Hypothalamus (tissue), 51 donors: ENCODE data around the gene HNRNPR.
"Not testable (repeated sequence)": the region's sequence is repeated elsewhere in the genome, so short reads cannot be mapped to it uniquely, and the experiment has no call there.

Experiments used
- DNase-seq, 51 donors: peaks; one replicate each; lab custom pipeline; 2025; lab: John Stamatoyannopoulos, UW

The HNRNPR gene

GRCh38 chr1:23344111-23344986 lies at the start of gene HNRNPR:
TSS of gene HNRNPR (minus strand) at chr1:23344284. CDS start at chr1:23341008, 3,276 bp downstream.
- DNase-seq = peak; percentile 89 to 100 (median 99)

- peak in 1 of 51 donors; percentile 9 for DNase-seq
These were observed 49.6 kb upstream of the HNRNPR start for GRCh38 chr1:23393706-23394105.

DNA sequence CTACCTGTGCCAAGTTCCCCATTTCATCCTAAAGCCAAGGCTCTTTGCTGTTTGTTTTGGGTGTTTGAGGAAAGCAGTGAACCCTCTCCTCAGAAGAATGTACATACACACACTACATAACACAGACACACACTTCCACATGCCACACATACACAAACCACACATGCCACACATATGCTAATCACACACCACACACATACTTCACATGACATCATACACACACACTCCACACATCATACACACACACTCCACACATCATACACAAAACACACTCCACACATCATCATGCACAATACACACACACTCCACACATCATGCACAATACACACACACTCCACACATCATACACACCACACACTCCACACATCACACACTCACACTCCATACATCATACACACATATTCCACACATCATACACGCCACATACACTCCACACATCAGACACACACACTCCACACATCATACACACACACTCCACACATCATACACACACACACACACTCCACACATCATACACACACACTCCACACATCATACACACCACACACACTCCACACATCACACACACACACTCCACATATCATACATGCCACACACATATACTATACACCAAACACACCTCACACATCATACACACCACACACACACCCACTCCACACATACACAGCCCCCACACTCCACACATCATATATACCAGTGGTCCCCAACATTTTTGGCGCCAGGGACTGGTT lies 48.2 kb upstream of the HNRNPR start:
- no peak for DNase-seq

DNA sequence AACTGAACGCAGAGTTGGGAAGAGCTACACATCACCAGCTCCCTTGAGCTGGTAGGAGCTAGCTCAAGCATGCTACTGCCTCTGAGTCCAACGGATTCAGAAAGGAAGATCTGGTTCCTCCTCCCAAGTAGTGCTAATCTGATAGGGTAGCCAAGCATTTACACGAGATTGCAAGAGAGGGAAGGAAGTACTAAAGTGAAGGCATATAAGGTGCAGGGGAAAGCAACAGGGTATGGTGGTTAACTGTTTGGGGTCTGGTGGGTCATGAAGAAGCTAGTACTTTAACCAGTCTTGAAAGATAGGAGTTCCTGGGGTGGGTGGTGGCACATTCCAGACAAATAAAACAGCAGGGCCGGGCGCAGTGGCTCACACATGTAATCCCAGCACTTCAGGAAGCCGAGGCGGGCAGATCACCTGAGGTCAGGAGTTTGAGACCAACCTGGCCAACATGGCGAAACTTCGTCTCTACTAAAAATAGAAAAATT lies 45.8 kb upstream of the HNRNPR start:
- no peak for DNase-seq

GRCh38 chr1:23387494-23387893 lies 43.4 kb upstream of the HNRNPR start:
- no peak for DNase-seq

DNA sequence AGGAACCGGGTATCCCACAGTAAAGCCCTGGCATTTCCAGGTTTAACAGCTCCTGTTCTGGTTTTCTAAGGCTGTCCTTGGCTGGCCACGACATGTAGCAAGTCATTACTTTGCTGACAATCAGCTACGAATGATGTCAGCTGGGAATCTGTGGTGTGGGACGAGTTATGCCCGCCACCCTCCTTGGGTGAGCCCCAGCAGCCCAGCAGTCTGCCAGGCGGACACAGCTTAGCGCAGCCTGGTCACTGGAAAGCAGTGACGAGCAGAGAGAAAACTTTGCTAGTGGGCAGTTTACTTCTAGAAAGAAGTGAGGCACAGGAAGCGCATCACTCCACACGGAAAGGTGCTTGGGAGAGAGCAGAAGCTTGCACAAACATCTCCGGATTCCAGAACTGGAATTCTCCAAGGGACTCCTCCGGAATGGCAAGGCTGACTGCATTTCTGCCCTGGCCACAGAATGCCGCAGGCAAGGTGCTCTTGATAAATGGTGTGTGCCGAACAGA lies 41.1 kb upstream of the HNRNPR start:
- no peak for DNase-seq

DNA sequence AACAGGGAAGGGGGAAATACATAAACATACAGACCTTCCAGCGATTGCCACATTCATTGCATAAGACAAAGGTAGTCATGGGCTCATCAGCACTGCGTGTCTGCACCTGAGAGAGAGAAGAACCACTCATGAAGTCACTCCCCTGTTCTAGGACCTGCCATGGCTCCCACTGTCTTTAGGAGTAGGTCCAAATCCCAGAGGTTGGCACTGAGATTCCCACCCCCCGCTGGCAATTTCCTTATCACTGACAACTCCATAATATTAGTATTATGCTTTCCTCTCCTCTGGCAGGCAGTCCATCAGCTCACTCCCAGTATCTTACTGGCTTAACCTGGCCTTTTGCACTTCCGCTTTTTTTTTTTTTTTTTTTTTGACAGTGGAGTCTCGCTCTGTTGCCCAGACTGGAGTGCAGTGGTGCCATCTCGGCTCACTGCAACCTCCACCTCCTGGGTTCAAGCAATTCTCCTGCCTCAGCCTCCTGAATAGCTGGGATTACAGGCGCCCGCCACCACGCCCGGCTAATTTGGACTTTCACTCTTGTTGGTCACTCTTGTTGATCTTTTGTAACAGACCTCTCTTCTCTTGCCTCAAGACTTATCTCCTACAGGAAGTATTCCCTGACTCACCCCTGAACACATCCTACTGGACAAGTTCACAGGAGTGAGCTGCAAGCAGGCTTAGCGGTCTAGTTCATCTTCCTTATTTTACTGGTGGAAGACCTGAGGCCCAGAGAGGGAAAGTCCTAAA lies 40.4 kb upstream of the HNRNPR start:
- DNase-seq = no peak

GRCh38 chr1:23383577-23384311 lies 39.7 kb upstream of the HNRNPR start:
- DNase-seq = no peak

- no peak for DNase-seq
These were observed 37.3 kb upstream of the HNRNPR start for GRCh38 chr1:23381233-23381885.

GRCh38 chr1:23380719-23381118 lies 36.6 kb upstream of the HNRNPR start:
- DNase-seq = no peak

GRCh38 chr1:23380236-23380635 lies 36.2 kb upstream of the HNRNPR start:
- not testable (repeated sequence) for DNase-seq

GRCh38 chr1:23376890-23377811 lies 33.1 kb upstream of the HNRNPR start:
- DNase-seq = peak in 1 of 51 donors; percentile 9

DNA sequence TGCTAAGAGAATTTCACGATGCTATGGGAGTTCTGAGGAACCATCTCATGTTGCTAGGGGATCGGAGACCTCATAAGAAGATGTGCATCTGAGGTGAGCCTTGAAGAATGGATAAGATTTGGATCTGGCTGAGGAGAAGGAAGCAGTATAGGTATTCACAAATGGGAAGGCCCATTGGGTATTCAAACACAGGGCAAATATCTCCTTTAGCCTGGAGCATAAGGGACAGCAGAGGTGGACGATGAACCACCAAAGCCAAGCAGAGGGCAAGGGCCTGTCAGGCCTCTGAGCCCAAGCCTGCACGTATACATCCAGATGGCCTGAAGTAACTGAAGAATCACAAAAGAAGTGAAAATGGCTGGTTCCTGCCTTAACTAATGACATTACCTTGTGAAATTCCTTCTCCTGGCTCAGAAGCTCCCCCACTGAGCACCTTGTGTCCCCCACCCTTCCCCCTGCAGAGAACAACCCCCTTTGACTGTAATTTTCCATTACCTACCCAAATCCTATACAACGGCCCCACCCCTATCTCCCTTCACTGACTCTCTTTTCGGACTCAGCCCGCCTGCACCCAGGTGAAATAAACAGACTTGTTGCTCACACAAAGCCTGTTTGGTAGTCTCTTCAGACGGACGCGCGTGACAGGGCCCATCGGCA lies 30.1 kb upstream of the HNRNPR start:
- not testable (repeated sequence) for DNase-seq

GRCh38 chr1:23371987-23372880 lies 28.1 kb upstream of the HNRNPR start:
- peak in 1 of 51 donors; percentile 27 for DNase-seq

DNA sequence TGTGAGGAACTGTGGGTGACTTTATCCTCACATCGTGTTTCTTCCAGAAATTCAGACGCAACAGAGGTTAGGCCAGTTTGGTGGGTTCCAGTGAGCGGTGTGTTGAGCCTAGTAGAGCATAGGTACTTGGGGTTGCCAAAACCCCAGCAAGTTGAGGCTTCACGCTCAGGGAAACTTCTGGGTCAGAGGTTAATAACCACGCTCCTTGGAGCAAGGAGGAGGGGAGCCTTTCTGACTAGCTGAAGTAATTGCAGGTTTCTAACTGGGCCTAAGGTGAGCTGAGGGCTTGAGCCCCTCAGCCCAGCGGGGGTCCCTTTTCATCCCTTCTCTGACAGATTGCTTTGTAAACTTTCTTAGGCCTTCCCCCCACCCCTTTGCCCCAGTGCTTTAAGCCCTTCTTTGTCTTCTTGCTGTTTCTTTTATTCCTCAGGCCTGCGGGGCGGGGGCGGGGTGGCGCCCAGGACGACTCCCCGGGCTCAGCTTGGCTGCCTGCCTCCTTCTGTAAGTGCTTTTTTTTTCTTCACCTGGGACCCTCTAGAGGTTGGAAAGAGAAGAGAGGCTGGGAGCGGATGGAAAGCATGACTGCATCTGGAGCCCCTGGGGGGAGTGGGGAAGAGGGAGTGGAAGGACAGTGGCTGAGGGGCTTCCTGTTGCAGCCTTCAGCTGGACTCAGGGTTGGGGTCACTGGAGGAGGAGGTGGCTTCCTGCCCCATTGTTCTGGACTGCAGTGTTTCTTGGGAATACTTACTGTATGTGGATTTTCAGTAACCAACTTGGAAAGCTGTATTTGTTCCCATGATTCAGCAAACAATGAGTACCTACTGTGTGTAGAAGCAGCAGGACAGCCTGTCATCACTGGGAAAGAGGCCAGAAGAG lies 26.9 kb upstream of the HNRNPR start:
- peak in 1 of 51 donors; percentile 3 for DNase-seq

- no peak for DNase-seq
These were observed 26.2 kb upstream of the HNRNPR start for GRCh38 chr1:23370330-23370708.
